Left colon (tissue), 2 donors: Measurements from ENCODE around the gene UTF1. TPM values are rescaled to one million over a fixed set of nuclear protein-coding genes. Genes with fewer than 3 reads are reported as not detected.
A peak's percentile ranks its signal among the peaks of the same experiment; 100 is the strongest.

Experiments
- ATAC-seq: fragments of 200-7000 bp; cut with Tn5 transposase; one replicate; pipeline ENCODE4 v1.9.1; 2020; ENCODE audit warnings: mild to moderate bottlenecking, moderate library complexity
- DNase-seq, 2 donors: peaks; one replicate each; pipeline ENCODE4 v3.0.0-alpha.2; 2020
- intact Hi-C, 2 donors: fragments of 100-400 bp; cut with DNase I in 1 of 2; cut with micrococcal nuclease in 1 of 2; formaldehyde crosslinking; loops; one replicate each; pipeline versions ENCODE4 v1.11.2 to v1.14.0; 2022; cut with DNase I, micrococcal nuclease
- total RNA-seq, 2 donors: library from RNA; stranded (reverse); fragmentation: NEBNext Ultra II Directional; extraction: Animal tissue kit (Norgen Biotek cat#: 25700); gene quantifications; one replicate each; pipeline ENCODE4 v1.2.1, GENCODE V29; 2021
- donor health status: DM: no; HTN: no; CAD: no.
- donor health status: DM: yes; HTN: yes; CAD: no.

UTF1 gene
- total RNA-seq, 2 donors from 2014 or later: not detected

DNA sequence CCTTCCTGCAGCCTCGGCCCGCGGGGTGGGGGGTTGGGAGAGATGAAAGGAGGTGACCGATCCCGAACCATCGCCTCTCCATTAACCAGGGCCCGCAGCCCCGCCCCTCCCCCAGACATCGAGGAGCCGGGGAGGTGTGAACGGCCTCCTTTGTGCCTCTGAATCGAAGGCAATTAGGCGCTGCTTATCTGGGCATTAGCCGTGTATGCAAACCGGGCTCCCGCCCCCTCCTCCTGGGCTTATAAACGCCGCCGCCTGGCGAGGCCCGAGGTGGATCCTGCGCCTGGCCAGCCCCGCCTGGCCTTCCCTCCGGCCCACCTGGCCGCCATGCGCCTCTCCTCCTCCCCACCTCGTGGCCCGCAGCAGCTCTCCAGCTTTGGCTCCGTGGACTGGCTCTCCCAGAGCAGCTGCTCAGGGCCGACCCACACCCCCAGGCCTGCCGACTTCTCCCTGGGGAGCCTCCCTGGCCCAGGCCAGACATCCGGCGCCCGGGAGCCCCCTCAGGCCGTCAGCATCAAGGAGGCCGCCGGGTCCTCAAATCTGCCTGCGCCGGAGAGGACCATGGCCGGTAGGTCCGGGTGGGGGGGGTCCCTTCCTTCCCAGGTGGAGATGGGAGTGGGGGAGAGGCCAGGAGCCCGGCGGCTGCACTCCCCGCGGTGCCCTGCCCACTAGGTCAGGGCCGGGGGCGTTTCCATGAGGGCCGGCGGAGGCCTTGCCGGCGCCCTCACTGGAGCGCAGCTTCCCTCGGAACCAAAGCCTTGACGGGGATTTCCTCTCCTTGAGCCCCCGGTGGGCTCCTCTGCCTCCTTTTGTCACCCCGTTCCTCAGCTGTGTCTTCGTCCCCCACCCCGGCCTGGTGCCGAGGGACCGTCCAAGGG lies 7.8 kb downstream of the UTF1 start, which contains the start of gene VENTX:
Gene VENTX (plus strand): TSS at position 268 of the 878 bp plus-strand sequence. CDS start 60 bp downstream, at position 328.
- ATAC-seq (no peak), DNase-seq (no peak)
- intact Hi-C loops: no loop called here

DNA sequence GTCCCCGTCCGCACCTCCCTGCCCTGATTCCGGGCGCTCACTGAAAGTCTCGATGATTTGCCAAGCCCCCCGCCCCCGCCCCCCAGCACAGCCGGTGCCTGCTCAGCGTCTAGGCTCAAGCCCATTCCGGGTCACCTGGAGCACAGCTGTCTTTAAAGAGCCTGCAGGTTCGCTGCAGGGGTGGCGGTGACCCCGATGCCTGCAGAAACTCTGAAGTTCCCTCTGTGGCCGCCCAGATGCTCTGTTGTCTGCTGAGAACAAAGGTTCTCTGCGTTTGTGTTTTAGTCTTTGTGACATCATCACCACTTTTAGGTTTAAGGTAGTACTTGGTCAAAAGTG lies 8.4 kb downstream of the UTF1 start:
- intact Hi-C loops: no loop called here
- DNase-seq (no peak), ATAC-seq (no peak)

DNA sequence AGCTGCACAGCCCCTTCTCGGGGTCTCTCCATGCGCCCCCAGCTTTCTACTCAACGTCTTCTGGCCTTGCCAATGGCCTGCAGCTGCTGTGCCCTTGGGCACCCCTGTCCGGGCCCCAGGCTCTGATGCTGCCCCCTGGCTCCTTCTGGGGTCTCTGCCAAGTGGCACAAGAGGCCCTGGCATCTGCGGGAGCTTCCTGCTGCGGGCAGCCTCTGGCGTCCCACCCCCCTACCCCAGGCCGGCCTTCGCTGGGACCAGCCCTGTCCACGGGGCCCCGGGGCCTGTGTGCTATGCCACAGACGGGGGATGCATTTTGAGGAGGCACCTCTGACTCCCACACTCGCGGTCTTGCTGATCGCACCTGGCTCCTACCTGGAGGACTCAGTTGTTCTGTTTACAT lies 10.0 kb downstream of the UTF1 start:
- no peak for ATAC-seq
- intact Hi-C loops: no loop called here
- no peak for DNase-seq

DNA sequence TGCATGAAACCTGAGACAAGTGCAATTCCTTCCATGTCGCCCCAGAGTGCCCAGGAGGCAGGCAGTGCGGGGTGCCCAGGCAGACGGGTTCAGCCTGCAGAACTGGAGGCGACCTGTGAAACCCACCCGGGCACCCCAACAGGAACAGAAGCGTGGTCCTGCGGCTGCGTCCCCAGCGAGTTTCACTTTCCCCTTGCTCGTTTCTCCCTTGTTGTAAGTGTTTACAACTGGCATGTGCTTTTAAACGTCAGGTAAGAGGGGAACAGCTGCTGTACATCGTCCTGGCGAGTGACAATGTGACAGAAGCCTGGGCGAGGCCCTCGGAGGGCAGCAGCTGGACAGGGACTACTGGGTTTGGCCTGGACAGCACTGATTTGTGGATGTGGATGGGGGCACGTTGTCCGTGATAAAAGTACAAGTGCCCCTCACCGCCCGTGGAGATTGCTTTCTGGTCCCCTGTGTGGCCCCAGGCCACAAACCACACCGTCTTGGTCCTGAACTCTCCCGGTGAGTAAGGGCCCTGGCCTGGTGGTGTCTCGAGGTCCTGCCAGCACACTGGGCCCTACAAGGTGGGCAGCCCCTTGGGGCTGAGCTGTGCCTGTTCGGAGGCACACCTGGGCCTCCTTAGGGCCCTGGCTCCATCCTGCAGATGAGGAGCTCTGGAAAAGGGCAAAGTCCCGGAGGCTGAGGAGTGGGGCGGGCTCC lies 11.6 kb downstream of the UTF1 start:
- no peak for DNase-seq
- ATAC-seq: peak; percentile 10
- intact Hi-C loops: no loop called here

DNA sequence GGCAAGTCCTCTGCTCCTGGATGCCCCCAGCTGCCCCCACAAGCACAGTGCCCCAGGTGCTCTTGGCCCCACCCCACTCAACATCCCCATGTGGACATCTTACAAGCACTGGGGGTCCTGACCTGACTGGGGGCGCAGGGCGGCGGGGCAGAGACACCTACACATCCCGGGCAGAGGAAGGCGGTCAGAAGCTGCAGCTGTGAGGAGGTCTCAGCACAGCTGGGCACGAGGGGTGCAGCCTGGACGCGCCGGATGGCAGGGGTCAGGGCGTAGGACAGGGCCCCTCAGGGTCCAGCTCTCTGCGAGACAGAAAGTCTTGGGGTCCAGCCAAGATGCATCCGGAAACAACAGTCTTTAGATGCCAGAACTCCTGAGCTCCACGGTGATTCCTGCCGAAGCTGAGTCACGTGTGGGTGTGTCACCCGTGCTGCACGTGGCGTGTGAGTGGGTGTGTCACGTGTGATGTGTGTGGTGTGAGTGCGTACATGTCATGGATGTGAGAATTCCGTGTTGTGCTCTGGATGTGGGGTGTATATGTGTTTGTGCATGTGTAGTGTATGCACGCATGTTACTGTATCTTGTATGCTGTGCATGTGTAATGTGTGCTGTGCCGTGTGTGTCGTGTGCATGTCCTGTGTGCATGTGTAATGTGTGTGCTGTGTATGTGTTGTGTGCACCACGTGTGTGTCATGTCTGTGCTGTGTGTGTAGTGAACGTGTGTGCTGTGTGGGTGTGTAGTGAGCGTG lies 12.8 kb downstream of the UTF1 start:
- intact Hi-C loops: no loop called here
- no peak for ATAC-seq
- no peak for DNase-seq

DNA sequence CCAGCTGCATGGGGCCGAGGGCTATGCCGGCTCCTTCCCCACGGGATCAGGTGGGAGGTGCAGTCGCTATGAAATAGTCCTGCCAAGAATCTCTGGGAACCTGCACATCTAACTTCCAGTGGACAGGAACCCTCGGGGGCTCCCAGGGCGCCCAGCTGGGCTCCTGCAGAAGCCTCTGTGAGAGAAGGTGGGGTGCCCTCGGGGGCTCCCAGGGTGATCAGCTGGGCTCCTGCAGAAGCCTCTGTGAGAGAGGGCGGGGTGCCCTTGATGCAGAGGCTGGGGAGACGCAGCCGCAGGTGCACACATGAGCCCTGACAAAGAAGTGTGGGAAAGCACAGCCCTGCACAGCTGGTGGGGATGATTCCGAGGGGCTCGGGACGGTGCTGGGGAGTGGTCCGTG lies 13.6 kb downstream of the UTF1 start:
- intact Hi-C loops: no loop called here
- ATAC-seq (no peak), DNase-seq (no peak)

DNA sequence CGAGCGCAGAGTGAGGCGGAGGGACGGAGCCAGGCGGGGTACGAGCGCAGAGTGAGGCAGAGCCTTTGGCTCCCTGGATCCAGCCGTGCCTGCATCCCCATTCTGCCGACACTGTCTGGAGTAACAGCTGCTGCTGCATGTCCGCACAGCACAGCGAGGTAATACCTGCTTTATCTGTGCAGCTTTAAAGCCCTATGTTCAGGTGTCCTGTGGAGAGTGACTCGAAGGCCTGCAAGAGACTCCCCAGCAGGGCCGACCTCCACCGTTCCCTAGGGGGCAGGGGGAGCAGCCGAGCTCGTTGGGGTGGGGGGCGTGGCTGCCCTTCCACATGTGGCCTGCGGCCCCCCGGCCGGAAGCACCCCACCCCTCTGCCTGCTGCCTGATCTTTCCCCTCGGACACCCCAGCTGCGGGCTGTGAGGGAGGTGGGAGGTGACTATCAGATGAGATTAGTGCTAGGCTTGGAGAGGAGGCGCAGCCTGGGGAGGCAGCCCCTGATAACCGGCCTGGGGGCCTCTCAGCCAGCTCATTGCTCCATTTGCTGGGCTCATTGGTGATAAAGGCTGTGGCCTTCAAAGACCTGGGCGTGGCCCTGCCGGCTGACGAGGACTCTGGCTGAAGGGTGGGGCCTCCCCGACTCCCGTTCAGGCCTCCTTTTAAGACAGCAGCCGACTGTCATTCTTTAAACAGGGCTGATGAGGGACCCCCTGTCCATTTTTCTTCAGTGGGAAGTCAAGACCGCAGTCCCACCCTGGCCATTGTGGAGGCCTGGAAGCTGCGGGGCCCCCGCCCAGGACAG lies 15.6 kb downstream of the UTF1 start:
- ATAC-seq: peak; percentile 90
- intact Hi-C loops: no loop called here
- peak; percentile 54 to 67 for DNase-seq

DNA sequence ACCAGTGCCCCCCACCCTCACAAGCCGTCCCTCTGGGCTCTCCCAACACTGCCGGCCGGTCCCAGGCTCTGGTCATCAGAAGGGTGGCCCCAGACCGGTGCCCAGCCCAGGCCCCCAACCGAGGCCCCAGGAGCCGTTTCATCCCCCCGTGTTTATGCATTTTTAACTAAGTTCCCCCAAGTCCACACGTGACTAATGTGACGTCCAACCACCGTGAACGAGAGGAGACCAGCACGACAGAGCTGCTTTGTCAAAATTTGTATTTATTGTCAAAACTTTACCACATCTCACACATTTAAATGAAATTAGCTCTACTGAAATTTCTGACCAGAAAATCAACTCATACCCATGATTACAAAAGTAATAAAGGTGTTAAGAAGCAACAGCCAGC lies 16.2 kb downstream of the UTF1 start:
- intact Hi-C loops: no loop called here
- ATAC-seq (no peak), DNase-seq (no peak)

DNA sequence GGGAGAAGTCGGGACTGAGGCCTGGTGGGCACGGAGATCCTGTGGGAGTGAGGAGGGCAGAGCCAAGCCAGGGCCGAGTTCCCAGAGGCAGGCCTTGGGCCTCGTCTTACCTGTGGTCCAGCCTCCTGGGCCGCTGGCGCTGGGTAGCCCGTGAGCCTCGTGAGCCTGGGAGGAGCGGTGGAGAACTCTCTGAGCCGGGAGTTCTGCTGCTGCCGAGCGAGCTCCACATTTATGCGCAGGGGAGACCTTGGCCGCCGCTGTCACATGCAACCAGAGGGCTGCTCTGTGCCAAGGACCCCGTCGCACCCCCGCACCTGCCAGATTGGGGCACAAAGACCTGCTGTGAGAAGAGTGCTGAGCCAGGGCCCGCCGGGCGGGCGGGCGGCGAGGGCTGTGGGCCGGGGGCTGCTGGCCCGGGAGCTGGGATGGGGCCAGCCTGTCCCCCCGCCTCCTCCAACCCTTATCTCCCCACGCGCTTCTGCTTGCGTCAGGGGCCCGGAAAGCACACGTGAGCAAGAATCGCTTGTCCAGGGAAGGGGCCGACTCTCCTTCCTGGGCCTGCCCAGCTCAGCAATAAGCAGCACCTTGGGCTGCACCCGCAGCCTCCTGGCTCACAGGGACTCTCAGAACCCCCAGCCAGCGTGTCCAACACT lies 17.8 kb downstream of the UTF1 start:
- intact Hi-C loops: no loop called here
- DNase-seq (no peak), ATAC-seq (no peak)

DNA sequence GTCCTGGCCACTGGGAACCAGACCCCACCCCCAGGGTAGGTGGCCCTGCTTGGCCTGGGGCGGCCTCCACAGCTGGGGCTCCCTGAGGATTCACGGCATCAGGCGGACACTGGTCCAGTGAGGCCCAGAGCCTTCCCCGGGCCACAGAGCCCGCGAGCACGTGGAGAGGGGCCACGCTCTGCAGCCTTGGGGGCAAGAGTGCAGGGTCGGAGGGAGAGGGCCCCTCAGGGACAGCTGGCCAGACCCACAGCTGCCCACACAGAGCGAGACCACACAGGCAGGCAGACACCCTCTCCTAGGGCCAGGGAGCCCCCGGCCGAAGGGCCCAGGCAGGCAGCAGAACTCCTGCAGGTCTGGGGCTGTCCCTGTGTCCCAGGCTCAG lies 18.3 kb downstream of the UTF1 start:
- DNase-seq (no peak), ATAC-seq (no peak)
- intact Hi-C loops: no loop called here

DNA sequence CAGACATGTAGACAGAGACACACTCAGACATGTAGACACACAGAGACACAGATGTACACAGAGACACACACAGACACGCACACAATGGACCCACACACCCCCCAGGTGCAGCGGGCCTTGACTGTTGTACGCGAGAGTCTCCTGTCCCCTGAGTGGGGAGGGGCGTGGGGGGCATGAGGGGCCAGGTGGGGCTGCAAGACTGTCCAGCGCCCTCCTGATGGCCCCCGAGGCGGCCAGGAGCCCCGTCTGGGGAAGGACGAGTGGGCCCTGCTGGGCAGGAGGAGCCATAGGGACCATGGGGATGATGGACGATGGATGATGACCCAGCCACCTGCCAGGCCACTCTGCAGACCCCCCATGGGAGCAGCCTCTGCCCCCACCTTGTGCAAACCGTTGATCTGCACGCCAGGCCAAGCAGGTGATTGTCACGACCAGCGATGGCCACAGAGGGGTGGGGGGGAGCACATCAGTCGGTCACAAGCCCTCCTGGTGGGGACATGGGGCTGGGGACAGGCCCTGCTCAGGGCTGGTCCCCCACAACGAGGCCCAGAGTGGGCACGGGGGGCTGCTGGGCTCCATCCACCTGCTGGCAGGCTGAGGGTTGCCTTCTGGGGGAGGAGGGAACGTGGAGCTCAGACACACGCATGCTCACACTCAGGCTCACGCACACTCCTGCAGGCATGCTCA lies 19.2 kb downstream of the UTF1 start:
- ATAC-seq (no peak), DNase-seq (no peak)
- intact Hi-C loops: no loop called here

DNA sequence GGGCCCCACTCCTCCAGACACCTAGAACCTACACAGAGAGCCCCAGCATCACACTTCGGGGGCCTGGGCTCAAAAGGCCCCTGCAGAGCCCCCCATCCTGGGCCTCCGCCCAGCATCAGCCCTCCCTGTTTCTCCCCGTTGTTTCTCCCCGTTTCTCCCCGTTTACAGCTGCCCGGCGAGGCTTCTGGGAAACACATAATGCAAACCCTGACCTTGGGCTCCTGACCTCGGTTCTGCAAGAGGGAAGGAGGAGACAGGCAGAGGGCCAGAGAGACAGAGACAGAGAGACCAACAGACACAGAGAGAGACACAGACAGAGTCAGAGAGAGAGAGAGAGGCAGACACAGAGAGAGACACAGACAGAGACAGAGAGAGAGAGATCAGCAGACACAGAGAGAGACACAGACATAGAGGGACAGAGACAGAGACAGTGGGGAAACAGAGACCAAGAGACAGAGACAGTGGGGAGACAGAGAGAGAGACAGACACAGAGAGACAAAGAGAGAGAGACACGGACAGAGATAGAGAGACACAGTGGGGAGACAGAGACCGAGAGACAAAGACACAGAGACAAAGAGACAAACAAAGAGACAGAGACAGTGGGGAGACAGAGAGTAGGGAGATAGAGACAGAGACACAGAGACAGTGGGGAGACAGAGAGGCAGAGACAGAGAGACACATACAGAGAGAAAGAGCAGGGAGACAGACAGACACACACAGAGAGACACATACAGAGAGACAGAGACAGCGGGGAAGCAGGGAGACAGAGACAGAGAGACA lies 20.1 kb downstream of the UTF1 start:
- intact Hi-C loops: no loop called here
- ATAC-seq: no peak
- no peak for DNase-seq

DNA sequence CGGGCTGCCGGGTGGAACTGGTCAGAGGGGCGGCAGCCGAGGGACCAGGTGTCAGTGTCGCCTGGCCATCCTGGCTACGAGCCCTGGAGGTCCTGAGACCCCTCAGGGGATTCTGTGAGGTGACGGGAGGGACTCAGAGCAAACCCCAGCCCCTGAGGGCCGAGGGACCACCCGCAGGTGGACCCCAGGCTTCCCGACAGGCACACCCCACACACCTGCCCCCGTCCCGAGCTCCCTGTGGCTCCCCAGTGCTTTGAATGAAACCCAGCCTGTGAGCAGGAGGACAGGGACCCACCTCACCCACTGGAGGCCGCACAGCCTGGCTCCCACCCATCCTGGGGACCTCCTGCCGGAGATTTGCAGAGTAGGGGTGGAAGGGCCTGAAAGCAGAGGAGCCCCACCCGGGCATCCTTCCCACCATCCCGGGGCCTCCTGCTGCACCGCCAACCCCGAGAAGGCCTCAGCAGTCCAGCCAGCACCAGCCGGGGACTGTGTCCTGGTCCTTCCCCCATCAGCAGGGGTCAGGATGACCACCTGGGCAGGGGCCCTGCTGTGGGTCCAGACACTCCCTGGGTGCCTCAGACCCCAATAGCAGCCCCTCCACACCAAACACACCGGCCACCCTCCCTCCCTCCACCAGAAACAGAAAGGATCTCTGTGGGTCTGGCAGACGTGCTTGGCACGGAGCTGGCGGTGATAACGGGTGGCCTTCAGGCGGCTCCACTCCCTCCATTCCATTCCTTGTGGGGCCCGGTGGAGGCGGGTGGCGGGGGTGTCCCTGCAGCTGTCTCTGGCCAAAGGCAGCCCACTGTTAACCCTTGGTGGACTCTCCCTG lies 21.6 kb downstream of the UTF1 start:
- intact Hi-C loops: no loop called here
- ATAC-seq: no peak
- no peak for DNase-seq

DNA sequence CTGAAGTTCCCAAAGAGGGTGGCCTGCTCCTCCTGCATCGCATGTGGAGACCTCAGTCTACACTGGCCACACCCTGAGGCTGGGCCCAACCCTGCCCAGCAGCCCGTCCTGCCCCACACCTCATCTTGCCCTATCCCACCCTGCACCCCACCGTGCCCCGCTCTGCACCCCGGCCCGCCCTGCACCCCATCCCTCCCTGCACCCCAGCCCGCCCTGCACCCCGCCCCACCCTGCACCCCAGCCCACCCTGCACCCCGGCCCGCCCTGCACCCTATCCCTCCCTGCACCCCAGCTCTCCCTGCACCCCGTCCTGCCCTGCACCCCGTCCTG lies 22.2 kb downstream of the UTF1 start:
- intact Hi-C loops: no loop called here
- no peak for DNase-seq
- ATAC-seq: no peak

DNA sequence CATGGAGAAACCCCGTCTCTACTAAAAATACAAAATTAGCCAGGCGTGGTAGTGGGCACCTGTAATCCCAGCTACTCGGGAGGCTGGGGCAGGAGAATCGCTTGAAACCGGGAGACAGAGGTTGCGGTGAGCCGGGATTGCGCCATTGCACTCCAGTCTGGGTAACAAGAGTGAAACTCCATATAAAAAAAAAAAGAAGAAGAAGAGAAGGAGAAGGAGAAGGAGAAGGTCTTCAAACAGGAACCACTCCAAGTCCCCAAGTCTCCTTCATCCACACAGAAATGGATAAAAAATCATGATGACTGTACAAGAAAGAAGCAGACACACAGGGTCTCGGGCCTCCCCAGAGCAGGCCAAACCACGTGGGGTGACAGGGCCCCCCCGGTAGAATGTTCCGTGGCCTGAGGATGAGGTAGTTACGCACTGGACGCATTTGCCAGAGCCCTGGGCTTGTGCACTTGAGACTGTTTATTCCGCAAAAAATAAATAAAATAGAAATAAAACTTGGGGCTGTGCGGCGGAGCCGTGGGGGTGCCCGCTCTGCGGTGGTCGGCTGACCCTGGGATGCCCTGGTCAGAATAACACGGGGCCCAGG lies 23.4 kb downstream of the UTF1 start:
- intact Hi-C loops: no loop called here
- no peak for DNase-seq

DNA sequence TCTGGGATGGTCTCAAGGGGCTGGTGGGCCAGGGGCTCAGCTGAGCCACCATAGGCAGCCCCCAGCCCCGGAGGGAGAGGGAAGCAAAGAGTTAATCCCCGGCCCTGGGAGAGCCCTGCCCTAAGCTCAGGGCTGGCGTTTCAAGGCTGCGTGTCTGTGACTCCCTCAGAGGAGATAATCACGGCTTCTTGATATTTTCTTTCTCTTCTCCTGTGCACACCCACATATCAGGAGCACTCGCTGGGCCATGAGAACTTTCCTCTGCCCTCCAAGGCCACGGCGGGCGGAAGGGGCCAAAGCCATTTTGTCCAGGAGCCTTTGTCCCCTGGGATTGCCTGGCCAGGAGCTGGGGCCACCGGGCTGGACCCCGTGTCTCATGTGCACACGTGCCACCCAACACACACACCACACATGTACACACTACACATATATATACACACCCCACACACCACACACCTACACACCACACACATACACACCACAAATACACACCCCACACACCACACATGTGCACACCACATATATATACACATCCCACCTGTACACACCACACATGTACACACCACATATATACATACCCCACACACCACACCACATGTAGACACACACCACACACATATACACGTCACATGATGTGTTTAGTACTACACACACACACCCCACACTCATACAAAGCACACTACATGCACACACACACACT lies 24.6 kb downstream of the UTF1 start:
- no peak for DNase-seq
- ATAC-seq: no peak
- intact Hi-C loops: no loop called here

More for the DNA sequence above, 23.4 kb downstream of the UTF1 start:
- no peak for ATAC-seq
